Measurements from ENCODE around the gene C16orf74.

The C16orf74 gene

DNA sequence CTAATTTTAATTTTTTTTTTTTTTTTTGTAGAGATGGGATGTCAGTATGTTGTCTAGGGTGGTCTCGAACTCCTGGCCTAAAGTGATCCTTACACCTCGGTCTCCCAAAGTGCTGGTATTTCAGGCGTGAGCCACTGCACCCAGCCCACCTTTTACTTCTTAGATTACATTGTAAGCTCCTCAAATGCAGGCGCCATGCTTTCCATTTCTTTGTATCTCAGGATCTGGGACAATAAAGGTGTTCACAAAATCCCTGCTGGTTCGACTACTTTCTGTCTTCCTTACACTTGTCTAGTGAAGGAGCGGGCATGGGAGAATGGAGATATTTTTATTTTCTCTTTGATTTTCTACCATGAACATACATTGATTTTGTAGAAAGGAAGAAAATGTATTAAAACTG lies 23.2 kb upstream of the C16orf74 start:
- DNase-seq = no peak

DNA sequence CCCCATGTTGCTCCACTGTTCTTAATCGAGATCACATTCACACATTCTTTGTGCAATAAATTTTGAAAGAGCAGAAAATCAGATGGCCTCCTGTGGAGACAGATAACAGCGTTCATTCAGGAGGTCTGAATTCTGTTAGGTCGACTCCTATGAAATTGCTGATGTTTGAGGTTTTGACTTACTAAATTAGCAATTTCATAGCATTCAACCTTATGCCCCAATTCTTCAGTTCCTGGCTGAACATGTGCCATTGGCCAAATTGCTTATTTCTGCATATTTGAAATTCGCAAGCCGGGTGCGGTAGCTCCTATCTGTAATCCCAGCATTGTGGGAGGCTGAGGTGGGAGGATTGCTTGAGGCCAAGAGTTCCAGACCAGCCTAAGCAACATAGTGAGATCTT lies 22.1 kb upstream of the C16orf74 start:
- DNase-seq = no peak

DNA sequence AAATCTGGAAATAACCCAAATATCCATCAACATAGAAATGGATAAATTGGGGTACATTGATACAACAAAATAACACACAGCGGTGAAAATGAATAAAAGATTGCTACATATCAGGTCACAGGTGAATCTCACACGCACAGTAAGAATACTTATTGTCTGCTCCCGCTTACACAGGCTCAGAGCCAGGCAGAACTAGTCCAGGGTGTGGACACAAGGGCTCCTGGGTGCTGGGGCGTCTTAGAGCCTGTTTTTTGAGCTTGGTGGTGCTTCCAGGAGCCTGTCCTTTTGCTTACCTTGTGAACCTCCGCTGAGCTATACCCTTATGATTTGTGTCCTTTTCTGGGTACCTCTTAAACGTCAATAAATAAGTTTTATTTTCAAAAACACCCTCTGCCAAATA lies 19.8 kb upstream of the C16orf74 start:
- no peak for DNase-seq

DNA sequence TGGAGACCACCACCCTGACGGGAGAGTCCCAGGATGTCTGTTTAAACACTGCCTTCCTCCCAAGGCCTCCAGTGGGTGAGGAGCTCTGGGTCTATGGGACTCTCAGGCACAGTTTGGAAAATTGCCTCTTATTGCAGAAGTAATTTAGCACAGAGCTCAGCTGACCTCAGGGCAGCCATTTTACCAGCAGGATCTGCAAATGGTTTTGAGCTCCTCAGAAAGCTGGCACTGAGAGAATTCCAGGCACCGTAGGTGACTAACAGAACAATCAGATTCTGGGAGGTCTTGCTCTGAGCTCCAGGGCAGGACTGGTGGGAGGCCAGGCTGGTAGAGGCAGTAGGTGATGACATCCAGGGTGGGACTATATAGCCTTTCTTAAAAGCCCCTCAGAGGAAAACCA lies 17.3 kb upstream of the C16orf74 start:
- DNase-seq = no peak

DNA sequence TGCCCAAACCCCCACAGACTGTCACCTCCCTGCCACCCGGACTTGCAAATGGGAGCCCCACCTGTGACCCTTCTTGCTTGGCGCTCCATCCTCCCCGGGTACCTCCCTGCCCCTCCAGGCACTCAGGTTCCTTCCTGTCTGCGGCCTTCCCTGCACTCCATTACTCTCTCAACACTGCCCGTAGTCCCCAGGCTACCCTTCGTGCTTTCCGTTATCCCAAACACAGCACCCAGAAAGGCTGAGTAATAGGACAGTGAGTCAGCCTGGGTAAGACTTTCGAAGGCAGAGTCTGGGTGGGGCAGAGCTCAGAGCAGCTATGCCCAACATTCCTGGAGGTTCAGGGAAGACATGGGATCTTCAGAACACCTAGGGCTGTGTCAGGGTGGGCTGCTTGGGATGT lies 16.6 kb upstream of the C16orf74 start:
- DNase-seq = no peak

DNA sequence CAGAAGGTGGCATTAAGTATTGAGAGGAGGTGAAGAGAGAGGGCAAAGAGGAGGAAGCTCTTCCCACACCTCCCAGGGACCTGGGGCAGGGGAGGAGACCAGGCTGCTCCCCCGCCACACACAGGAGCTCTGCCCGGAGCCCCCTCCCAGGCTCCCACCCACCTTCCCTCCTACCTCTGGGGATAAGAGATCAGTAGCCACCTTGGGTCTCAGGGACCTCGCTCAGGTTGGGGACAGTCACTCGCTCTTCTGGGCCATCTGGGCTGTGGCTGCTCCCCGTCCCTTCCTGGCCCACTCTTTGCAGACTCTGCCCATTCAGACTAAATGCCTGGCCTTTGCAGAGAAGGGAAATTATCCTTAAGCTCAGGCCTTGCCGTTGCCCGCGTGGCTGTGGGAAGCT lies 14.9 kb upstream of the C16orf74 start:
- no peak for DNase-seq

DNA sequence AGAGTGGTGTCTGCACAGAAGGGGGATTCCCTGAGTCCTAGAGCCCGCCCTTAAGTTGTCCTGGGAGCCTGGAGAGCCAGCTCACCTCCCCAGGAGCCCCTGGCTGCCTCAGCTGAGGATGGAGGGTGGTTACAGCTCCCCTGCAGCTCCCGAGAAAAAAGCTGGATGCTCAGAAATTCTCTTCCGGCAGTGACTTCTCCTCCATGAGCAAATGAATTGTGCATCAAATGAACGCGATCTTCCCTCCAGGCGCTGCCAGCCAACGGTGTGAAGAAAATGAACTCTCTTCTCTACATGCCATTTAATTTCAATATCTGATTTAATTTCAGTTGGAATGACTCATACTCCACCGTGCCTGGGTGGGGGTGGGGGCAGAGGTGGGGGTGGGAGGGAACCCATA lies 14.3 kb upstream of the C16orf74 start:
- no peak for DNase-seq

DNA sequence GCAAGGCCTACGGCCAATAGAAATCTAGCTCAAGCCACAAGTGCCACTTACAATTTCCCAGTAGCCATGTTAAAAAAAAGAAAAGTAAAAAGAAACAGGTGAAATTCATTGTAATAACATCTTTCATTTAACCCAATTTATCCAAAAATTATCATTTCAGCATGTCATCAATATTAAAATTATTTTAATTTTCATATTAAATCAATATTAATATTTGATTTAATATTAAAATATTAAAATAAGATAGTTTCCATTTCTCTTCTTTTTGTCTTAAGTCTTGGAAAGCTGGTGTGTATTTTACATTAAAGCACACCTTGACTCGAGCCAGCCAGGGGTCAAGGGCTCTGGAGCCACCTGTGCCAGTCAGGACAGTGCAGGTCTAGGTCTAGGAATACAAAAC lies 12.7 kb upstream of the C16orf74 start:
- DNase-seq = no peak

DNA sequence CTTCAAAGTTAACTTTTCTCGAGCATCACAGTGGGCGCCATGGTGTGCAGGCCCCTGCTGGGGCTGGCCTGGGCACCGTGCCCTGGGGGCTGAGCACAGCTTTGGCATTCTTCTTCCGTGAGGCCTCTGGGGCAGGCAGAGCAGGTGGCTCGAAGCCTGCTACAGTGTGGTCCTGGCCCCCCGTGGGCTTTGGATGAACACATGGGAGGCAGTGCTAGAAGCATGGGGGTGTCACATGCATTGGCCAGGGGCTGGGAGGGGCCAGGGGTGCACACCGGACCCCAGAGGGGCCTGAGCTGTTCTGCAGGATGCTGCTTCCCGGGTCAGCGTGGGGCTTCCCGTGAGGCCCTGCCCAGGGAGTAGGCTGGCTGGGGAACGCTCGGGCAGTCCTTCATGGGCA lies 12.1 kb upstream of the C16orf74 start:
- DNase-seq = no peak

DNA sequence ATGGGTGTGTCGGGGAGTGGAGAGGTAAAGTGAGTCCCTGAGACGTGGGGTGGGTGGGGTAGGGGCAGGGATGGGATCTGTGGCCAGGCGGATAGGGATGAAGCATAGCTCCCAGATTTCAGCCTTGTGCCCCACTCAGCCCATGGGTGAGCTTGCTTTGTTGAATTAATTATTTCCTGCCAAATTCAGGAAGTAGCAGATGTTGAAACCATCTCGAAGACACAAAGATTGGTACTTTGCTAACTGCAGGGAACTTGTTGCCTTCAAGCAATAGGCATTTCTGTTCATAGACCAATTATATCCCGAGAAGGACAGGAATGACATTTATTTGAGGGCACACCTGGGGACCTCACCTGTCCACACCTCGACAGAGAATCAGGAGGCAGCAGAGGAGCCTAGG lies 11.0 kb upstream of the C16orf74 start:
- DNase-seq = no peak

DNA sequence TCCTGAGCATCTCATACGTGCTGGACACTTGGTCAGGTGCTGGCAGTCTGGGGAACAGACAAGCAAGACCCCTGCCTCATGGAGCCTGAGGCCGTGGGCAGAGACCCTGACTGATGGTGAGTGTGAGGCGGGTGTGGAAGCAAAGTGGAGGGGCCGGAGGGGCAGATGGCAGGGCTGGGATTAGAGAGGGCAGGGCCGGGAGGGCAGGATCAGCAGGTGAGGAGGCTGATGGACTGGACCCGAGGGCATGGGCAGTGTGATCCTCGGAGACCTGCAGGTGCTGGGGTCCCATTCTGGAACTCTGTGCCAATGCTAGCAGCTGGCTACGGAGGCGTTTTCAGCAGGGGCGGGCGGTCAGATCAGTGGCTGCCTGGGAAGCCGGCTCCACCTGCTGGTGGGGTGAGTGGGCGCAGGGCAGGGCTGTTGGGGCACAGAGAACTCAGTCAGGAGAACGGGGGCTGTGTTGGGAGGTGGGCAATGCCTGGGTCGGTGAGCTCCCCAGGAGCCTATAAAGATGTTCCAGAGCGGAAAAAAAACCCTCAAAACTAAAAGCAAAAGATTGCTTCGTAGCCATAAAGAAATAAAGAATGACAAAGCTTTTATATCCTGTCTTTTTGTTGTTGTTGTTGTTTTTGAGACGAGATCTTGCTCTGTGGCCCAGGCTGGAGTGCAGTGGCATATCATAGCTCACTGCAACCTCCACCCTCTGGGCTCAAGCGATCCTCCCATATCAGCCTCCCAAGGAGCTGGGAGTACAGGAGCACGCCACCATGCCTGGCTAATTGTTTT lies 8.9 kb upstream of the C16orf74 start:
- DNase-seq = peak; percentile 36

DNA sequence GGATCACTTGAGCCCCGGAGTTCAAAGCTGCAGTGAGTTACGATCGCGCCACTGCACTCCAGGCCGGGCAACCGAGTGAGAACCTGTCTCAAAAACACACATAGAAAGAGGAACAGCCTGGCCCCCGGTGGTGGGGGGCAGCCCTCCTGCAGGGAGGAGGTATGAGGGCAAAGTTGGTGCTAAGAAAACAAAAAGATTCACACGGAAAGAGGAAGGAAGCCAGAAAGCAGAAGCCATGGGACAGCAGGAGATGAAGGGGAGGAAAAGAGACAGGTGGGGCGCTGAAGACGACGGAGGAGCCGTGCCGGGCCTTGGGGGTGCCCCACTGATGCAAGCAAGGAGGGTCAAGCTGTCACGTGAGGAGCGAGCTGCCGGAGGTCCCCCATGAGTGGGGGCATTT lies 8.2 kb upstream of the C16orf74 start:
- no peak for DNase-seq

DNA sequence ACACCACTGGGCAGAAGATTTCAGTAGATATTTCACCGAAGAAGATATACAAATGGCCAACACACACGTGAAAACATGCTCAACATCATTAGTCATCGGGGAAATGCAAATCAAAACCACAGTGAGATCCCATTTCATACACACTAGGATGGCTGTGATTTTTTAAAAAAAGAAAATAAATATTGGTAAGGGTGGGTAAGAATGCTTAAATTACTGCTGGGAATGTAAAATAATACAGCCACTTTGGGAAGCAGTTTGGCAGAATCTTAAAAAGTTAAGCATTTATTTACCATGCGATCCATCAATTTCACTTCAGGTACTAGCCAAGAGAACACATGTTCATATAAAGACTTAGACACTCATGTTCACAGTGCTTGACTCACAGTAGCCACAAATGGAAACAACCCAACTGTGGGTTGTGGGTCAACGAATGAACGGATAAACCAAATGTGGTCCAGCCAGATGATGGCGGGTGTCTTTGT lies 6.5 kb upstream of the C16orf74 start:
- DNase-seq = peak; percentile 19

DNA sequence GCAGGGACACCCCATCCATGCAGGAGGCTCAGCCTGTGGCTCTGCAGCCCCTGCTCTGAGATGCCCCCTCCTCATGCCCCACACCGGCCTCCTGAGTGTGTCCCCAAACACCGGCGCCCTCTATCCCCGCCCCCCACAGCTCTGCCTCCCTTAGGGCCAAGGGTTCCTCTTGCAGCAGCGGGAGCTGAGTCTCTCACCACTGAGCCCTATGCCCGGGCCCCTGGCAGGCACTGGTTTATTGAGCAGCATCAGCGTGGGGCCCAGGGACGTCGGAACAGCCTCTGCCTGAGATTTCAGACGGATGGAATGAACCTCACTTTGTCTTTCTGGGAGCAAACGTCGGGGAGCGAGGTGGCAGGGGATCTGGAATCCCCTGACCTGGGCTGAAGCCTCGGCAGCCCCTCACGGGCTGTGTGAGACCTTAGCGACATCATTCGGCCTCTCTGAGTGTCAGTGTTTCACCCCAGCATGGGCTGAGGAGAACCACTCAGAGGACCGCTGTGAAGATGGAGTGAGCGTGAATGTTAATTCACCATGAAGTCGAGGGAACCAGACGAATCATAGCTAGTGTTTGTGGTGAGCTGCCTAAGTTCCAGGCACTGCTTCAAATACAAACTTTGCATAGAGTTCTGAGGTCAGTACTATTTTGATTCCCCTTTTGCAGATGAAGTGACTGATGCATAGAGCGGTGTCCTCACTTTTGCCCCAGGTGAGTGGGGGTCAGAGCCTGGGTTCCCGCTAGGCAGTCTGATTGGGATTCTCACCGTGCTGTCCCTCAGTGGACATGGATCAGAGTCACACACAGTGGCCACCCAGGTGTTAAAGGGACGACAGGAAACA lies 5.3 kb upstream of the C16orf74 start:
- no peak for DNase-seq

DNA sequence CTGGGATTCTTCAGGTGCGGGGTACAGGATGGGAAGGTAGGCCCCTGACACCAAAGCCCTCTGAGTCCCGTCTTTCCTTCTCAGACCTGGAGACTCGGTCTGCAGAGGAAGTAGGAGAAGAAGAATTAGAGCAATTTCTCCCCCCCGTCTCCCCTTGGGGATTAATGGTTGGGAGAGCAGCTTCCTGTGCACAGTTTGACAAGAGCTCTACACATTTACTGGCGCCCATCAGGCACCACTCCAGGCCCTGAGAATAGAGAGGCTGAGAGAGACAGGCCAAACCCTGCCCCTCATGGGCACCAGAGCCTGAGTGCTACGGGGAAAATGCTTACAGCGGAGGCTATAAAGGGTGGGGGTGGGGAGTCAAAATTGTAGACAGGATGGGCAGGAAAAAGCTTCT lies 3.5 kb upstream of the C16orf74 start:
- DNase-seq = no peak

DNA sequence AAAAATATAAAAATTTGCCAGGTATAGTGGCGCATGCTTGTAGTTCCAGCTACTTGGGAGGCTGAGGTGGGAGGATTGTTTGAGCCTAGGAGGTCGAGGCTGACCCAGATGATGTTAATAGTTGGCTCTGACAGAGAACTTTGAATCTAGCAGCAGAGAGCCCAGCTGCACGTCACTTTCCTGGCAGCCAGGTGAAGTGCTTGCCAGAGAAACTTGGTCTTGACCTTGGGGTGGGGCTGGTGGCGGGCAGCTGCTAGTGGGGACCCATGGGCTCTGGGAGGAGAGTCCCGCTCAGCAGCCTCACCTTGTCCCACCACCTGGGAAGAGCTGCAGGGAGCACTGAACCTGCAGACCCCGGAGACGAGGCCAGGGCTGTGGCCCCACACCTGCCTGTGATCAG lies 3.1 kb upstream of the C16orf74 start:
- DNase-seq = no peak

DNA sequence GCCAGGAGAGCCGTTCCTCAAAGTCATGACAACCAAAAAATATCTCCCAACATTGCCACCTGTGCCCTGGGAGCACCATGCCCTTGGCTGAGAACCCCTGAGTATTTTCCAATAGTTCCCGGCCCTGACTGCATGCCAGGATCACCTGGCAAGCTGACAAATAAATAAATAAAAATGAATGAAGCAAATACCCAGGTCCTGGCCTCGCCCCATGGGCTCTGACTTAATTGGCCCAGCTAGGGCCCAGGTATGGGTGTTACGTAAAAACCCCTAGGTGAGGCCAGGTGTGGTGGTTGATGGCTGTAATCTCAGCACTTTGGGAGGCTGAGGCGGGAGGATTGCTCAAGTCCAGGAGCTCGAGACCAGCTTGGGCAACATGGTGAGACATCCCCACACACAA lies 2.7 kb upstream of the C16orf74 start:
- DNase-seq = no peak

DNA sequence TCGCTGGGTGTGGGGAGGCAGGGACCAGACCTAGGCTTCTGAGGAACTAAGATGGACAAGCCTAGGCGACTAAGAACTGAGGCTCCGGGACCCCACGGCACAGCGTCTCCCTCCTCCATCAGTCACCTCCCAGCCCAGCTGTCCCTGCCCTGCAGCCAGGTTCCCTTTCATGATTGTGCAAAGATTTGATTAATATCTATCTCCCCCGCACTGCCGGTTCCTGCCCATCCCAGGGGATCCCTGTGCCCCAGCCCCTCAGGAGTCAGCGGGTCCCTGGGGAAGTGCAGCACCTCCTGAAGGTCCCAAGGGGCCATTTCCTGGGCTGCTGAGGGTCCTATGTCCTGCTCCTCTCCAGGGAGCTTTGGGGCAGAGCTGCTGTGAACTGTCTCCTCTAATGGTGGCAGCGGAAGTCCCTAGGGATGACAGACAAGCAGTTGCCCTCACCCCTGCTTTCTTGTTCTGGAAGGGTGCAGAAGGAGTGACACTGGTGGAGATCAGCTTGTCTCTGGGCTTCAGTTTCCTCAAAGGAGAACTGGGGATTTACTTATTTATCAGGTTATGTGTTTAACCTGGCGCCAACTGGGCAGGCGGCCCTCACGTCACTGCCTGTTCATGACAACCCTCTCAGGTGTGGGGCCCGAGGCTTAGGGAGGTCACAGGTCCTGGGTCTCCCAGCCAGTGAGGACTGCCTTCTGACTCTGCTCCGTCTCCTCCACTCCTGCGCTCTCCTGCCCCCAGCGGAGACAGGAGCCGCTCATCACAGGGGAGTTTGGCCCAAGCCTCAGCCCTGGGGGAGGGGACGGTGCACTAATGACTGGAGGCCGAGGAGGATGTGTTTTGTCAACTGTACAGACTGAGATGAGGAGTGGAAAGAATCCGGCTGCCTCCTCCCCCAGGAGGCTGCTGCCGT lies 1.9 kb upstream of the C16orf74 start:
- no peak for DNase-seq

DNA sequence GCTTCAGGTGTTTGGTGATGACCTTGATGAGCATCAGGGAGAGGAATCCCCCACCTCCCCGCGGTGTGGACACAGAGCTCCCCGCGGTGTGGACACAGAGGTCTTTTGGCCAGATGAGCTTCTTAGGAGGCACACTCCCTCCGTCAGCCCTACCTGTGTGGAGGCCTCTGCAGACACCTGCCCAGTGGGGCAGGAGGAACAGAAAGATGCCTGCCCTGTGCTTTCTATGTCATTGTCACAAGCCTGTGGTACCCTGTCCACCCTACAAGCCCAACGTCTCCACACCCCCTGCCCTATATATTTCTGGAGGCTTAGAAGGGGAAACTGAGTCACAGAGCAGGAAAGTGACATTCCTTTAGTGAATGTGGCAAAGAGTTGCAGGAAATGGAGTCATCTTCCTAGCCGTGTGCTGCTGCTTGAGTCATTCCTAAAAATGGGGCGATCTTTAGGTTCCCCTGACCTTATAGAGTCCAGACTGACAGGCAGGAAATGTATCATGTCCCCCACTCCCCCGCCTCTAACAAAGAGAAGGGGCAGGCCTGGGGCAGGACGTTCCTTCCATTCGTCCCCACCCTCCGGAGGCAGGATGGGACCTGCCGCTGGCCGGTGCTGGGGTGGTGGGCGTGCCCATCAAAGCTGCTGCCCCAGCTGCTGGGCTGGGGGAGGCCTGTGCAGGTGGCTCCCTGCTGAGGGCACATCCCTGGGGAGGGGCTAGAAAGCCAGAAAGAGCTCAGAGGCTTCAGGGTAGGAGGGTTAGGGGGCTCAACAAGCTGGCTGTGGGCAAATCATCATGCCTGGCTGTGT lies 1.0 kb upstream of the C16orf74 start:
- DNase-seq = no peak

DNA sequence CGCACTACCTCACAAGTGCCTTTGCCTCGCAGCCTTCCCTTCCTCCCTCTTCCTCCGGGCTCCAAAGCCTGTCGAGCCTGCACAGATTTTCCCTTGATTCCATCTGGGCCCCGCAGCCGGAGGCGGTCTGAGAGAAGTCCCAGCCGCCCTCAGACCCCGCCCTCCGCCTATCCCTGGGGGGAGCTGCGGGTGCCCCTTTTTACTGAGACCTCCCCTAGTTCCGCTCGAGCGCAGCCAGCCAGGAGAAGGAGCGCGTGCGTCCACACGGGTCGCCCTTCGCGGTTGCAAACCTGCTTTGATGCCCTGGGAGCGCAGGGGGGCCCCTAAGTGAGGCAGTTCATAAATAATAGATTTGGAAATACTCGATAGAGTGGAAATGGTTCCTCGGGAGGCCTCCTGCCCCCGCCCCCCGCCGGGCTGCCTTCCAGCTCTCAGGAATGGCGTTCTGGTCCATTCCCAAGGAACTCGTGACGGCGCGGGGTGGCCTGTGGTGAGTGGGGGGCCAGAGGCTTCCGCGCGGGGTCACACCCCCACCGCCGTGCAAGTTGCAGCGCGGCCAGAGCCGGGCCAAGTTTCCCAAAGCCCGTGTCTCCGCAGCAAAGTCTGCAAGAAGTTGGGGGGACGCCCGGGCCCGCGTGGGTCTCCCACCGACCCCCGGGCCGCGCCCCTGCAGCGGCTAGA lies 610 bp downstream of the C16orf74 start:
- DNase-seq = peak; percentile 28

DNA sequence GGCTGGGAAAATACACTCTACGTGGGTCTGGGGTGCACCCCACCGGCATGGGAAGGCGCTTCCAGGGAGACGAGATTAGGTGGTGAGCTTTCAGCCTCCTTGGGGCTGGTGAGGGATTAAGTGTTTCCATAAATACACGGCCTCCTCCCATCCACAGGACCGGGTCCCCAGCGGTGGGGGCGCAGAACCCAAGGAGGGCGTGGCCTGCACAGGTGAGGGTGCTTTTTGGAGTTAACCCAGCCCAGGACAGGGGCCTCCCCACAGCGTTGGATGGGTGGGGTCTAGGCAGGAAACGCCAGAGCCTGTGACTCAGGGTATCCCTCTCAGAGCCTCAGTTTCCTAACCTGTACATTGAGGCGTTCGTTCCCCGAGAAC lies 1.1 kb downstream of the C16orf74 start:
- no peak for DNase-seq

All from stimulated activated CD4-positive, alpha-beta T cell treated with anti-CD3 and anti-CD28 coated beads, Interleukin-15, amount 100 ng/mL, for 24 hours (primary cell).